ENCODE data around the gene RBM17.

- no peak for TF ChIP-seq POLR2A (IDR thresholded peaks at IDR 0.05)
- TF ChIP-seq, protein P1, sequence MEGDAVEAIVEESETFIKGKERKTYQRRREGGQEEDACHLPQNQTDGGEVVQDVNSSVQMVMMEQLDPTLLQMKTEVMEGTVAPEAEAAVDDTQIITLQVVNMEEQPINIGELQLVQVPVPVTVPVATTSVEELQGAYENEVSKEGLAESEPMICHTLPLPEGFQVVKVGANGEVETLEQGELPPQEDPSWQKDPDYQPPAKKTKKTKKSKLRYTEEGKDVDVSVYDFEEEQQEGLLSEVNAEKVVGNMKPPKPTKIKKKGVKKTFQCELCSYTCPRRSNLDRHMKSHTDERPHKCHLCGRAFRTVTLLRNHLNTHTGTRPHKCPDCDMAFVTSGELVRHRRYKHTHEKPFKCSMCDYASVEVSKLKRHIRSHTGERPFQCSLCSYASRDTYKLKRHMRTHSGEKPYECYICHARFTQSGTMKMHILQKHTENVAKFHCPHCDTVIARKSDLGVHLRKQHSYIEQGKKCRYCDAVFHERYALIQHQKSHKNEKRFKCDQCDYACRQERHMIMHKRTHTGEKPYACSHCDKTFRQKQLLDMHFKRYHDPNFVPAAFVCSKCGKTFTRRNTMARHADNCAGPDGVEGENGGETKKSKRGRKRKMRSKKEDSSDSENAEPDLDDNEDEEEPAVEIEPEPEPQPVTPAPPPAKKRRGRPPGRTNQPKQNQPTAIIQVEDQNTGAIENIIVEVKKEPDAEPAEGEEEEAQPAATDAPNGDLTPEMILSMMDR (IDR thresholded peaks at IDR 0.05) = no peak
Measured at GRCh38 chr10:6117711-6118110, 28.9 kb downstream of the RBM17 start.

Measured in thyroid gland (tissue), 4 donors.